ENCODE measurements around the gene FOXL3.

Gene FOXL3

DNA sequence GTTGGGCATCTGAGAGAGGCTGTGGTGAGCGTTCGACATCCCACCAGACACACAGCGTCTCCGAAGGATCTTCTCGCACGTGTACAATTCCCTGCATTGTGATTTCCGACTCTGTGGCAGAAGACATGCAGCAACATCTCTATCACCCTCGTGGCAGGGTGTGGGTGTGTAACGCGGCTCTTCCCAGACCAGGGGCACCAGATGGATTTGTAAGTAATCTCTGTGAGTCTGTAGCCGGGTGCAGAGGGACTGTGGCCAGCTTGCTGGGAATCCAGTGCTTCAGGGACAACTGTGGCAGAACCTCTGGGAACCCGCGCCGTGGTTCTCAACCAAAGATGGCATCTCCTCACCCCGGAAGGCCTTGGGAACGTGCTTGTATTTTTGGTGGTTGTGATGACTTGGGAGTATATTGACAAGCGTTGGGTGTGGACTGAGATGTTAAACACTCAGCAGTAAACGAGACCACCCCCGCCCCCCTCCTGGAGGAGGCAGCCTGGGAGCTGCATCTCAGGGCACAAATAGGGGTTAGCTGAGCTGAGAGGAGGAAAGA is 21.2 kb downstream of the FOXL3 start:
- TF ChIP-seq CREB1 (IDR thresholded peaks at IDR 0.05; ENCODE audit: low read depth): no peak
- no peak for TF ChIP-seq USF1 (IDR thresholded peaks at IDR 0.05)
- TF ChIP-seq ZBTB7A (IDR thresholded peaks at IDR 0.05; ENCODE audit: low read depth): no peak
- no peak for TF ChIP-seq TEAD4 (IDR thresholded peaks at IDR 0.05)
- TF ChIP-seq EP300 (IDR thresholded peaks at IDR 0.05; ENCODE audit: borderline replicate concordance): no peak
- no peak for TF ChIP-seq YY1 (IDR thresholded peaks at IDR 0.05; ENCODE audit: low read depth)
- no peak for TF ChIP-seq NFIC (IDR thresholded peaks at IDR 0.05)
- TF ChIP-seq MAX (IDR thresholded peaks at IDR 0.05): no peak
- TF ChIP-seq FOXM1 (IDR thresholded peaks at IDR 0.05; ENCODE audit: borderline replicate concordance, low read depth): no peak
- TF ChIP-seq CEBPB (IDR thresholded peaks at IDR 0.05): no peak
- no peak for TF ChIP-seq EGR1 (IDR thresholded peaks at IDR 0.05)
- TF ChIP-seq TCF12 (IDR thresholded peaks at IDR 0.05; ENCODE audit: low read depth): no peak
- no peak for TF ChIP-seq TAF1 (IDR thresholded peaks at IDR 0.05; ENCODE audit: low read depth)
- no peak for TF ChIP-seq RAD21 (IDR thresholded peaks at IDR 0.05; ENCODE audit: low read depth)
- TF ChIP-seq, protein P1, sequence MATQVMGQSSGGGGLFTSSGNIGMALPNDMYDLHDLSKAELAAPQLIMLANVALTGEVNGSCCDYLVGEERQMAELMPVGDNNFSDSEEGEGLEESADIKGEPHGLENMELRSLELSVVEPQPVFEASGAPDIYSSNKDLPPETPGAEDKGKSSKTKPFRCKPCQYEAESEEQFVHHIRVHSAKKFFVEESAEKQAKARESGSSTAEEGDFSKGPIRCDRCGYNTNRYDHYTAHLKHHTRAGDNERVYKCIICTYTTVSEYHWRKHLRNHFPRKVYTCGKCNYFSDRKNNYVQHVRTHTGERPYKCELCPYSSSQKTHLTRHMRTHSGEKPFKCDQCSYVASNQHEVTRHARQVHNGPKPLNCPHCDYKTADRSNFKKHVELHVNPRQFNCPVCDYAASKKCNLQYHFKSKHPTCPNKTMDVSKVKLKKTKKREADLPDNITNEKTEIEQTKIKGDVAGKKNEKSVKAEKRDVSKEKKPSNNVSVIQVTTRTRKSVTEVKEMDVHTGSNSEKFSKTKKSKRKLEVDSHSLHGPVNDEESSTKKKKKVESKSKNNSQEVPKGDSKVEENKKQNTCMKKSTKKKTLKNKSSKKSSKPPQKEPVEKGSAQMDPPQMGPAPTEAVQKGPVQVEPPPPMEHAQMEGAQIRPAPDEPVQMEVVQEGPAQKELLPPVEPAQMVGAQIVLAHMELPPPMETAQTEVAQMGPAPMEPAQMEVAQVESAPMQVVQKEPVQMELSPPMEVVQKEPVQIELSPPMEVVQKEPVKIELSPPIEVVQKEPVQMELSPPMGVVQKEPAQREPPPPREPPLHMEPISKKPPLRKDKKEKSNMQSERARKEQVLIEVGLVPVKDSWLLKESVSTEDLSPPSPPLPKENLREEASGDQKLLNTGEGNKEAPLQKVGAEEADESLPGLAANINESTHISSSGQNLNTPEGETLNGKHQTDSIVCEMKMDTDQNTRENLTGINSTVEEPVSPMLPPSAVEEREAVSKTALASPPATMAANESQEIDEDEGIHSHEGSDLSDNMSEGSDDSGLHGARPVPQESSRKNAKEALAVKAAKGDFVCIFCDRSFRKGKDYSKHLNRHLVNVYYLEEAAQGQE (IDR thresholded peaks at IDR 0.05; ENCODE audit: low read depth): no peak

GRCh38 chr7:311796-312195 is 21.8 kb downstream of the FOXL3 start:
- TF ChIP-seq TEAD4 (IDR thresholded peaks at IDR 0.05) (no peak), FOXM1 (IDR thresholded peaks at IDR 0.05; ENCODE audit: borderline replicate concordance, low read depth) (no peak), NFIC (IDR thresholded peaks at IDR 0.05) (no peak), USF1 (IDR thresholded peaks at IDR 0.05) (no peak), CREB1 (IDR thresholded peaks at IDR 0.05; ENCODE audit: low read depth) (no peak), RAD21 (IDR thresholded peaks at IDR 0.05; ENCODE audit: low read depth) (no peak), MAX (IDR thresholded peaks at IDR 0.05) (no peak), EGR1 (IDR thresholded peaks at IDR 0.05) (no peak)
- TF ChIP-seq, protein P1 (IDR thresholded peaks at IDR 0.05; ENCODE audit: low read depth): no peak

GRCh38 chr7:312424-312823 is 22.5 kb downstream of the FOXL3 start:
- TF ChIP-seq, protein P1 (IDR thresholded peaks at IDR 0.05; ENCODE audit: low read depth): no peak
- TF ChIP-seq YY1 (IDR thresholded peaks at IDR 0.05; ENCODE audit: low read depth) (no peak), USF1 (IDR thresholded peaks at IDR 0.05) (no peak), EGR1 (IDR thresholded peaks at IDR 0.05) (no peak), EP300 (IDR thresholded peaks at IDR 0.05; ENCODE audit: borderline replicate concordance) (no peak), CREB1 (IDR thresholded peaks at IDR 0.05; ENCODE audit: low read depth) (no peak), CEBPB (IDR thresholded peaks at IDR 0.05) (no peak), ZBTB7A (IDR thresholded peaks at IDR 0.05; ENCODE audit: low read depth) (no peak), MAX (IDR thresholded peaks at IDR 0.05) (no peak), FOXM1 (IDR thresholded peaks at IDR 0.05; ENCODE audit: borderline replicate concordance, low read depth) (no peak), TEAD4 (IDR thresholded peaks at IDR 0.05) (no peak), TCF12 (IDR thresholded peaks at IDR 0.05; ENCODE audit: low read depth) (no peak), TAF1 (IDR thresholded peaks at IDR 0.05; ENCODE audit: low read depth) (no peak), RAD21 (IDR thresholded peaks at IDR 0.05; ENCODE audit: low read depth) (no peak)

GRCh38 chr7:314853-315252 is 24.9 kb downstream of the FOXL3 start:
- TF ChIP-seq EP300 (IDR thresholded peaks at IDR 0.05; ENCODE audit: borderline replicate concordance): no peak
- TF ChIP-seq TEAD4 (IDR thresholded peaks at IDR 0.05): no peak
- no peak for TF ChIP-seq ZBTB7A (IDR thresholded peaks at IDR 0.05; ENCODE audit: low read depth)
- TF ChIP-seq RAD21 (IDR thresholded peaks at IDR 0.05; ENCODE audit: low read depth): no peak
- no peak for TF ChIP-seq EGR1 (IDR thresholded peaks at IDR 0.05)
- no peak for TF ChIP-seq FOXM1 (IDR thresholded peaks at IDR 0.05; ENCODE audit: borderline replicate concordance, low read depth)
- TF ChIP-seq NFIC (IDR thresholded peaks at IDR 0.05): no peak
- TF ChIP-seq TCF12 (IDR thresholded peaks at IDR 0.05; ENCODE audit: low read depth): no peak
- TF ChIP-seq, protein P1 (IDR thresholded peaks at IDR 0.05; ENCODE audit: low read depth): no peak
- TF ChIP-seq YY1 (IDR thresholded peaks at IDR 0.05; ENCODE audit: low read depth): no peak
- TF ChIP-seq MAX (IDR thresholded peaks at IDR 0.05): no peak
- TF ChIP-seq TAF1 (IDR thresholded peaks at IDR 0.05; ENCODE audit: low read depth): no peak
- TF ChIP-seq USF1 (IDR thresholded peaks at IDR 0.05): no peak
- no peak for TF ChIP-seq CEBPB (IDR thresholded peaks at IDR 0.05)
- no peak for TF ChIP-seq CREB1 (IDR thresholded peaks at IDR 0.05; ENCODE audit: low read depth)
